Endothelial cell of umbilical vein (primary cell): ENCODE measurements around the gene ARMS2. TPM values are rescaled to one million over a fixed set of nuclear protein-coding genes. Genes with fewer than 3 reads are reported as not detected.

Experiments
- BruUV-seq: library from RNA; stranded (reverse); fragments of 400-500 nt; replicated peaks from 2 replicates; lab custom pipeline; 2021; lab: Mats Ljungman, UMichigan
- CTCF ChIA-PET: fragments of 300-600, 350-600 bp; sonication (Branson Sonifier 250); formaldehyde crosslinking; loops from one replicate; lab custom pipeline; 2021; ENCODE audit warnings: antibody characterized with exemption, inconsistent platforms; lab: Charles Lee
- POLR2A ChIA-PET: fragments of 300-600, 350-600 bp; sonication (Branson Sonifier 250); formaldehyde crosslinking; loops from one replicate; lab custom pipeline; 2021; ENCODE audit warnings: antibody characterized with exemption, inconsistent platforms; lab: Charles Lee
- DNase-seq: peaks from one replicate; pipeline ENCODE4 v3.0.0-alpha.2; 2011; ENCODE audit warnings: low read depth, low spot score
- FAIRE-seq: peaks from 2 replicates; lab custom pipeline; 2011; peaks lifted over from hg19 to GRCh38; lab: Jason Lieb, UNC
- H2AFZ ChIP-seq: 2 replicates; pipeline ENCODE4 v1.6.0; 2012; ENCODE audit warnings: low read depth, low read length, control low read depth, inconsistent platforms
- H3K27ac ChIP-seq: 2 replicates; pipeline ENCODE4 v1.5.1; 2011; ENCODE audit warnings: low read depth, mild to moderate bottlenecking, control low read depth, low read length, moderate library complexity; ENCODE audit not compliant: insufficient read depth
- H3K27me3 ChIP-seq, 2 experiments: 2 replicates each; pipeline versions ENCODE4 v1.6.0 to v1.6.1; 2011; ENCODE audit warnings: low read length in 2 of 2, mixed read lengths in 1 of 2; ENCODE audit not compliant: control insufficient read depth in 2 of 2, insufficient read depth in 2 of 2
- H3K36me3 ChIP-seq, 2 experiments: 2 replicates in 1 of 2; 3 replicates in 1 of 2; pipeline ENCODE4 v1.5.1; 2011; ENCODE audit warnings: low read length in 2 of 2, mild to moderate bottlenecking in 1 of 2, moderate library complexity in 1 of 2; ENCODE audit not compliant: control insufficient read depth in 2 of 2, insufficient read depth in 2 of 2; ENCODE audit errors: extremely low read depth in 1 of 2
- H3K4me1 ChIP-seq: 3 replicates; pipeline ENCODE4 v1.5.1; 2011; ENCODE audit warnings: mild to moderate bottlenecking, low read length; ENCODE audit not compliant: control insufficient read depth, insufficient read depth; ENCODE audit errors: extremely low read depth
- H3K4me2 ChIP-seq: 2 replicates; pipeline ENCODE4 v1.6.1; 2011; ENCODE audit warnings: low read length, control low read depth, mixed read lengths; ENCODE audit not compliant: insufficient read depth
- H3K4me3 ChIP-seq, 3 experiments: fragments of 200-600 bp in 1 of 3; sonication (generic), shearing (Covaris generic) in 1 of 3; replicated peaks in 1 of 3; 2 replicates each; pipeline ENCODE4 v1.5.1; 2011 to 2016; ENCODE audit warnings: control low read depth in 3 of 3, low read length in 3 of 3, mild to moderate bottlenecking in 2 of 3, inconsistent platforms in 1 of 3, low read depth in 1 of 3, moderate library complexity in 1 of 3; ENCODE audit not compliant: insufficient read depth in 1 of 3
- H3K79me2 ChIP-seq: 2 replicates; pipeline ENCODE4 v1.6.0; 2012; ENCODE audit warnings: low read length, inconsistent platforms; ENCODE audit not compliant: control insufficient read depth, insufficient read depth
- H3K9ac ChIP-seq: replicated peaks from 2 replicates; pipeline ENCODE3; 2011; ENCODE audit warnings: low read length, control low read depth; ENCODE audit not compliant: insufficient read depth; ENCODE audit errors: extremely low read depth
- H3K9me1 ChIP-seq: replicated peaks from 3 replicates; pipeline ENCODE4 v1.6.0; 2011; ENCODE audit warnings: mild to moderate bottlenecking, low read length; ENCODE audit not compliant: control insufficient read depth, insufficient read depth; ENCODE audit errors: extremely low read depth
- H3K9me3 ChIP-seq: replicated peaks from 2 replicates; pipeline ENCODE4 v1.5.1; 2012; ENCODE audit warnings: low read length, inconsistent platforms; ENCODE audit not compliant: control insufficient read depth, insufficient read depth
- H4K20me1 ChIP-seq: replicated peaks from 2 replicates; pipeline ENCODE3; 2011; ENCODE audit warnings: mild to moderate bottlenecking, low read length; ENCODE audit not compliant: control insufficient read depth, insufficient read depth; ENCODE audit errors: extremely low read depth
- CTCF ChIP-seq, 2 donors: IDR thresholded peaks; 1 replicate in 1 of 2; 2 replicates in 1 of 2; pipeline ENCODE4 v1.5.1; 2011; ENCODE audit warnings: low read length in 2 of 2, mild to moderate bottlenecking in 2 of 2, moderate library complexity in 2 of 2, control low read depth in 1 of 2, inconsistent platforms in 1 of 2, low read depth in 1 of 2; ENCODE audit not compliant: insufficient read depth in 1 of 2; ENCODE audit errors: extremely low read depth in 1 of 2
- EZH2 ChIP-seq: IDR thresholded peaks from 2 replicates; pipeline ENCODE4 v1.6.1; 2012; ENCODE audit warnings: borderline replicate concordance, low read depth, mild to moderate bottlenecking, moderate library complexity, low read length, inconsistent platforms; ENCODE audit not compliant: severe bottlenecking
- FOS ChIP-seq: IDR thresholded peaks from 2 replicates; pipeline ENCODE4 v1.6.1; 2011; ENCODE audit warnings: mild to moderate bottlenecking, low read length, moderate library complexity, borderline replicate concordance; ENCODE audit not compliant: insufficient read depth
- GATA2 ChIP-seq: IDR thresholded peaks from 2 replicates; pipeline ENCODE4 v1.7.0; 2011; ENCODE audit warnings: low read depth, mild to moderate bottlenecking, moderate library complexity, mixed read lengths, low read length; ENCODE audit not compliant: insufficient read length, insufficient read depth
- JUN ChIP-seq: IDR thresholded peaks from 2 replicates; pipeline ENCODE4 v1.6.1; 2011; ENCODE audit warnings: borderline replicate concordance, low read depth; ENCODE audit not compliant: insufficient read length, insufficient read depth
- MAX ChIP-seq: IDR thresholded peaks from 2 replicates; pipeline ENCODE4 v1.6.1; 2011; ENCODE audit not compliant: insufficient read depth, insufficient read length
- MYC ChIP-seq: IDR thresholded peaks from one replicate; pipeline ENCODE4 v1.6.1; 2011; ENCODE audit warnings: mild to moderate bottlenecking, low read depth, low read length
- POLR2A ChIP-seq: IDR thresholded peaks from 2 replicates; pipeline ENCODE4 v1.6.1; 2012; ENCODE audit warnings: low read depth, mild to moderate bottlenecking, control low read depth, low read length
- POLR2AphosphoS5 ChIP-seq: IDR thresholded peaks from 2 replicates; pipeline ENCODE4 v1.6.1; 2012; ENCODE audit warnings: low read depth, mild to moderate bottlenecking, control low read depth, low read length, moderate library complexity; ENCODE audit not compliant: insufficient read depth
- dilution Hi-C: fragments of 300-500 bp; cut with MboI; formaldehyde crosslinking; loops from one replicate; pipeline ENCODE4 v1.15.0; 2019; ENCODE audit warnings: low sequenced_read_pairs; ENCODE audit not compliant: extremely low pct_ligation_motif_present
- intact Hi-C: fragments of 100-400 bp; cut with micrococcal nuclease; formaldehyde crosslinking; loops from one replicate; pipeline ENCODE4 v1.10.0; 2022
- polyA plus RNA-seq, 4 experiments: library from polyadenylated mRNA; depleted of rRNA in 3 of 4; stranded (reverse) in 3 of 4; unstranded in 1 of 4; fragments of >200 nt; gene quantifications; 2 replicates each; pipeline versions ENCODE4 v1.2.1 to v1.2.3, GENCODE V29; 2011 to 2012; ENCODE audit warnings: missing spikeins in 1 of 4
- total RNA-seq: library from RNA; stranded (reverse); gene quantifications from 2 replicates; pipeline ENCODE4 v1.2.3, GENCODE V29; 2021

ARMS2 gene
- total and polyA plus RNA-seq, 2 donors (not counting 3 experiments of a cell fraction or from before 2014, with no cell fraction given), result not detected

GRCh38 chr10:122490268-122490667 lies 35.8 kb downstream of the ARMS2 start:
- H3K27me3 ChIP-seq, result no peaks in the 10 kb centered on the region
- FAIRE-seq (no peak), DNase-seq (no peak)
- dilution Hi-C loops (no loop called here), intact Hi-C loops (loop anchor here (10.0 kb wide), 1 partner anchor 365 kb away; no protein-coding TSS in a partner anchor)
- no peaks in the 10 kb centered on the region for H3K9me3 ChIP-seq
- H3K4me1 ChIP-seq, result peaks cover 21% of the 10 kb centered on the region
- no peak overlapping the region for H3K27ac ChIP-seq
- no peaks in the 10 kb centered on the region for H4K20me1 ChIP-seq
- peaks cover 4 to 5% of the 10 kb centered on the region in 2 experiments for H3K36me3 ChIP-seq
- H3K9ac ChIP-seq, result no peak overlapping the region
- H3K4me3 ChIP-seq, result no peak overlapping the region
- ChIA-PET POLR2A (no interaction called here), CTCF (no interaction called here)
- TF ChIP-seq POLR2AphosphoS5 (no peak), FOS (no peak), MAX (no peak), GATA2 (no peak), MYC (no peak), POLR2A (no peak), EZH2 (no peak), JUN (no peak), CTCF (IDR thresholded peaks at IDR 0.05; ENCODE audit: extremely low read depth in 1 of 2, insufficient read depth in 1 of 2, low read depth in 1 of 2, low read length in 2 of 2) (no peak)
- H3K4me2 ChIP-seq, result no peak overlapping the region
- H3K79me2 ChIP-seq, result peaks cover 25% of the 10 kb centered on the region
- no peak overlapping the region for H2AFZ ChIP-seq
- no TSS peak for BruUV-seq
- no peaks in the 10 kb centered on the region for H3K9me1 ChIP-seq
